Type B pancreatic cell (in vitro differentiated cells): ENCODE measurements around the gene DNMBP. TPM values are rescaled to one million over a fixed set of nuclear protein-coding genes. Genes with fewer than 3 reads are reported as not detected.

Source experiments
- DNase-seq: peaks from one replicate; pipeline ENCODE4 v3.0.0; 2021; ENCODE audit warnings: mixed read lengths; ENCODE audit not compliant: unreplicated experiment; ENCODE audit errors: extremely low spot score
- H3K27ac Mint-ChIP-seq: 2 replicates; pipeline ENCODE4 v1.8.0; 2021; ENCODE audit warnings: mild to moderate bottlenecking, mixed read lengths
- H3K27me3 Mint-ChIP-seq: 2 replicates; pipeline ENCODE4 v1.8.0; 2021; ENCODE audit warnings: mixed read lengths
- H3K36me3 Mint-ChIP-seq: 2 replicates; pipeline ENCODE4 v1.8.0; 2021; ENCODE audit warnings: mixed read lengths
- H3K4me1 Mint-ChIP-seq: one replicate; pipeline ENCODE4 v1.8.0; 2021; ENCODE audit warnings: mixed read lengths; ENCODE audit not compliant: unreplicated experiment
- H3K4me3 Mint-ChIP-seq: 2 replicates; pipeline ENCODE4 v1.8.0; 2021; ENCODE audit warnings: mild to moderate bottlenecking, mixed read lengths
- H3K9me3 Mint-ChIP-seq: 2 replicates; pipeline ENCODE4 v1.8.0; 2021; ENCODE audit warnings: mixed read lengths
- CTCF ChIP-seq: fragments of 200-600 bp; sonication (generic); conservative IDR thresholded peaks from 2 replicates; pipeline ENCODE4 v1.5.0; 2021; ENCODE audit warnings: antibody characterized with exemption, mild to moderate bottlenecking
- total RNA-seq: library from RNA; stranded (reverse); gene quantifications from 2 replicates; pipeline ENCODE4 v1.2.1, GENCODE V29; 2021; ENCODE audit warnings: low replicate concordance

DNMBP gene
- total RNA-seq, 1 donor from 2014 or later: 17.7 TPM

GRCh38 chr10:100037758-100038315 lies 28.1 kb upstream of the DNMBP start:
- Mint-ChIP-seq H3K27me3 (no peaks in the 10 kb centered on the region), H3K27ac (no peak overlapping the region), H3K4me3 (no peak overlapping the region), H3K9me3 (no peaks in the 10 kb centered on the region), H3K4me1 (peaks cover 15% of the 10 kb centered on the region), H3K36me3 (no peaks in the 10 kb centered on the region)
- DNase-seq: no peak
- TF ChIP-seq CTCF: no peak

- Mint-ChIP-seq H3K27ac (peak overlapping the region; percentile 45), H3K4me3 (no peak overlapping the region), H3K9me3 (no peaks in the 10 kb centered on the region), H3K27me3 (no peaks in the 10 kb centered on the region), H3K4me1 (peaks cover 15% of the 10 kb centered on the region), H3K36me3 (no peaks in the 10 kb centered on the region)
- DNase-seq: no peak
- TF ChIP-seq CTCF: no peak
Observed at GRCh38 chr10:100036850-100037249, 27.1 kb upstream of the DNMBP start.

- Mint-ChIP-seq H3K27me3 (no peaks in the 10 kb centered on the region), H3K9me3 (no peaks in the 10 kb centered on the region), H3K27ac (no peak overlapping the region), H3K36me3 (no peaks in the 10 kb centered on the region), H3K4me1 (peaks cover 11% of the 10 kb centered on the region), H3K4me3 (no peak overlapping the region)
- no peak for TF ChIP-seq CTCF
- no peak for DNase-seq
Observed at GRCh38 chr10:100033766-100034418, 24.1 kb upstream of the DNMBP start.

GRCh38 chr10:100027416-100027815 lies 17.7 kb upstream of the DNMBP start:
- peaks cover 6% of the 10 kb centered on the region for H3K4me1 Mint-ChIP-seq
- H3K27me3 Mint-ChIP-seq: no peaks in the 10 kb centered on the region
- no peak overlapping the region for H3K27ac Mint-ChIP-seq
- DNase-seq: no peak
- no peak for TF ChIP-seq CTCF
- no peak overlapping the region for H3K4me3 Mint-ChIP-seq
- H3K9me3 Mint-ChIP-seq: no peaks in the 10 kb centered on the region
- H3K36me3 Mint-ChIP-seq: no peaks in the 10 kb centered on the region

- TF ChIP-seq CTCF: no peak
- Mint-ChIP-seq H3K4me3 (no peak overlapping the region), H3K9me3 (no peaks in the 10 kb centered on the region), H3K36me3 (no peaks in the 10 kb centered on the region), H3K4me1 (peaks cover 6% of the 10 kb centered on the region), H3K27me3 (no peaks in the 10 kb centered on the region), H3K27ac (no peak overlapping the region)
- DNase-seq: no peak
Observed at GRCh38 chr10:100025576-100025975, 15.8 kb upstream of the DNMBP start.
